DMS153 treated with DMSO at 0.1 percent for 48 hours (cell line): Measurements from ENCODE around the gene TJP3.

Experiments
- DNase-seq: peaks from one replicate; lab custom pipeline; 2025; ENCODE audit not compliant: unreplicated experiment; lab: John Stamatoyannopoulos, UW

Gene TJP3

GRCh38 chr19:3712663-3713611 is 4.8 kb downstream of the TJP3 start:
- DNase-seq: no peak

GRCh38 chr19:3716147-3716668 is 8.0 kb downstream of the TJP3 start:
- DNase-seq: no peak

GRCh38 chr19:3719868-3720267 is 11.7 kb downstream of the TJP3 start:
- no peak for DNase-seq

- DNase-seq: no peak
Observed at GRCh38 chr19:3720349-3720917, 12.2 kb downstream of the TJP3 start.

GRCh38 chr19:3721131-3721886 is 13.1 kb downstream of the TJP3 start:
- peak; percentile 89 for DNase-seq

- DNase-seq: no peak
Observed at GRCh38 chr19:3721887-3722442, 13.8 kb downstream of the TJP3 start.

- DNase-seq: no peak
Observed at GRCh38 chr19:3722443-3723109, 14.4 kb downstream of the TJP3 start.

- no peak for DNase-seq
Observed at GRCh38 chr19:3723110-3723488, 14.9 kb downstream of the TJP3 start.

GRCh38 chr19:3723883-3724282 is 15.7 kb downstream of the TJP3 start:
- DNase-seq: no peak

GRCh38 chr19:3725121-3725520 is 16.9 kb downstream of the TJP3 start:
- DNase-seq: no peak

- DNase-seq: no peak
Observed at GRCh38 chr19:3725640-3726310, 17.6 kb downstream of the TJP3 start.

GRCh38 chr19:3730457-3730958 is 22.3 kb downstream of the TJP3 start:
- no peak for DNase-seq

GRCh38 chr19:3732108-3732507 is 23.9 kb downstream of the TJP3 start:
- DNase-seq: no peak

- DNase-seq: no peak
Observed at GRCh38 chr19:3733549-3734309, 25.5 kb downstream of the TJP3 start.

- DNase-seq: no peak
Observed at GRCh38 chr19:3734310-3734600, 26.1 kb downstream of the TJP3 start.

- DNase-seq: no peak
Observed at GRCh38 chr19:3736106-3736724, 28.0 kb downstream of the TJP3 start.

GRCh38 chr19:3737487-3738205 is 29.5 kb downstream of the TJP3 start:
- no peak for DNase-seq

GRCh38 chr19:3738477-3739220 is 30.5 kb downstream of the TJP3 start:
- DNase-seq: no peak
